LoVo (cell line): ENCODE results near the gene ASTN1.

Source experiments
- DNase-seq: peaks from one replicate; pipeline ENCODE4 v3.0.0-alpha.2; 2016; ENCODE audit warnings: low spot score

ASTN1 gene

GRCh38 chr1:177163844-177164379, 600 bp downstream of the ASTN1 start:
- no peak for DNase-seq

DNA sequence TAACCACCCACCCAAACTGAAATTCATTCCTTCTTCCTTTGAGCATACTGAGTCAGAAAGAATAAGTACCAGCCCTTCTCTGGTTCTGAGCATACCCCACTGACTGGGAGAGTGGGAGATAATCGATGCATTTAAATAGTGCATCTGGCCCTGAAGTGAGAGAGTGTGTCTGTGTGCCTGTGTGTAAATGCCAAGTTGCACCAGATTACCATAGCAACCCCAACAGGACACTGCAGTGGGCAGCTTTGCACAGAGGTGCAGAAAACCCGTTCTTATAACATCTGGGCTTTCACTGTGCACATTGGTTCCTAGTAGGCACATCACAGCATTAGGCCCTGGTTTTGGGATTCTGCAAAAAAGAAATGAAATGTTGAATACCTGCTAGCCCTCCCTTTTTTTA, 2.3 kb downstream of the ASTN1 start:
- DNase-seq, result no peak

- DNase-seq, result no peak
Measured at GRCh38 chr1:177146499-177146898, 18.0 kb downstream of the ASTN1 start.

GRCh38 chr1:177145106-177146070, 19.1 kb downstream of the ASTN1 start:
- no peak for DNase-seq

- no peak for DNase-seq
Measured at GRCh38 chr1:177142791-177143271, 21.7 kb downstream of the ASTN1 start.

DNA sequence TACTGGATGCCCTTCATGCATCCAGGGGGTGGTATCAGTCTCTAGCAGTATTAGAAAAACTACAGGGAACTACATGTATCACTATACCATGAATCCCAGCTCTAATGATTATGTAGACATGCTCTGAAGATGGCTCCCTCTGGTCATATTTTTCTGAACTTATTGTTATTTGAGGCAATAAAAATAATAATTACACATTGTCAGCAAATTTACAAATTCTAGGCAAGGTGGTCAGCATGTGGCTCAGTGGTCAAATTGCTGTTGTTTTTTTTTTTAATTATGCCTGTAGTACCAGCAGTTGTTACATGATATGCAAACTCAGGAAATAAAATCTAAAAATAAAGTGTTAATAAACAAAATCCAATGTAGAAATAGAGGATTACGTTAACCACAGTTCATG, 22.5 kb downstream of the ASTN1 start:
- DNase-seq, result no peak

DNA sequence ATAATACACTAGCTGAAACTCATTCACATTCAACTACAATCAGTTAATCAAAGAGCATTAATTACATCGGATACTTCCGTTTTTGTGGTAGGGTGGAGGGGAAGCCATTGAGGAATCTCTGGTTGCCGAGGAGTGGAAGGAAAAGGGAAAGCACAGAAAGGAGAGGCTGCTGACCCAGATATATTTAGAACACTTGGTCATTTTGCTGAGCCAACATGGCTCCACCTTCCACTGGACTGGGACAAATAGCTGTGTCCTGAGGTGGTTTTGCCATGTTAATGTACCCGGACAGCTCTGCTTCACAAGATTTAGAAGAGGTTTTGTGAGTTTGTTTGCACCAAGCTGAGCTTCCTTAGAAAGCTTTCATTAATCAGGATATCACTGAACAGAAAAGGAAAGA, 26.2 kb downstream of the ASTN1 start:
- DNase-seq, result no peak

GRCh38 chr1:177137814-177138213, 26.7 kb downstream of the ASTN1 start:
- no peak for DNase-seq

- DNase-seq, result no peak
Measured at GRCh38 chr1:177135250-177135649, 29.3 kb downstream of the ASTN1 start.

- DNase-seq, result no peak
Measured at GRCh38 chr1:177133977-177134538, 30.5 kb downstream of the ASTN1 start.

DNA sequence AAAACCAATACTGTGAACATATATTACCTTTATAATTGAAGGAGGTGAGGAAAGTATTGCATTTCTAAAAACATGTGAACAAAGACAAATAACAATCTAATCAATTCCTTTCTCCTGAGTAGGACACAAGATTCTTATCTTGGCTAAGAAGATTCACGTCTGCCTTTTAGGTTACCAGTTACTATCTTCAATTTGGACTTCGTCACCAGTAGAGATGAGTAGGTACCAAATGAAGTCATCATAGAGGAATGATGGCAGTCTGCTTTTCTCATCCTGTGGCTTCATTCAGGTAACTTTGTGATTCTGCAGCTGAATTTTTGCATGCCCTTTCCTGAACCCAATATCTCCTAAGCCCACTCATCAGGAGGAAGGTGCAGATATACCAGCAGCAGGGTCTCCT, 32.4 kb downstream of the ASTN1 start:
- DNase-seq, result no peak

- DNase-seq, result no peak
Measured at GRCh38 chr1:177131723-177132122, 32.8 kb downstream of the ASTN1 start.

DNA sequence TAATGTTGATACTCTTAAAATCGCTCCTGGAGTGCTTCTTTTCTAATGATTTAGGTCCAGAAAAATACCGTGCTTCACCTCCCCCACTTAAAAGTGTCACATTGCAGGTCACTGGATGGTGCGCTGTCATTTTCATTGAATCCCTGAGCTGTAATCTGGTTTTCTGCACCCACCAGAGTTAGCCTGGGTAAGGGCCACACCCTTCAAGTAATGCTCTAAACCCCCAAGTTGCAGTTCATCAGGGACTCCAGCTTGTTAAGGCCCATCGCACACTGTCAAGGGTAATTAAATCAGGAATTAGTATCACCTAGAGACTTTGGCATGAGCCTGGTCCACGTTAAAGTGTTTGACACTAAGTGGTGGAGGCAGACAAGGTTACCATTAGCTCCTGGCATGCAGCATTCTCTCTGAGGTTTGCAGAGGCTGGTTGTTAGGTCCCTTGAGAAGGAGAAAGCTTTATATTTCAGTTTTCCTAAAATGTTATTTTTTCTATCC, 34.0 kb downstream of the ASTN1 start:
- DNase-seq, result no peak

DNA sequence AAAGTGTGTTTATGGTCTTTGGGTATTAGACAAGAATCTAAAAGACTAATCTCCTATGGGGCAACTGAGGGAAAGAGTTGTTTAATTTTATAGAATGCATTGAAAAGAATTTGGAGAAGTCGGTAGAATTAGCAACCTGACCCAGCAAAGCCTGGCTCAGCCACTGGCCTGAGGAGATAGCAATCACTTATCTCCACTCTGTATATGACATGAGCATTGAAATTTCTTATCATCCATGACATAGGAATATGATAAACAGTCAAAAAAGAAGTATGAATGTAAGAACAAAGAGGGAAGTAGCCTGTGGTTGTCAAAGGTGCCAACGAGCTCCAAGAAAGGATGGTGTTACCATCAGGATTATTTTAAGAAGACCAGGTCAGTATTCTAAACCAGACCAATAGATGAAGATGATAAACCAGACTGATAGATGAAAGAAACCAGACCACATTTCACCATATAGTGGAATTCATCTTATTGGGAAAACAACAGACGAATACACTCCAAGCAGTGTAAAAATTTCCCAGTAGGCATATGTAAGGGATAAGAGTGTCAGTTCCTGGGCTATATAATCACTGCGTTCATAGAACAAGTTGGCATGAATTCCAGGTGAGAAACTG, 35.7 kb downstream of the ASTN1 start:
- no peak for DNase-seq

GRCh38 chr1:177126267-177126666, 38.2 kb downstream of the ASTN1 start:
- no peak for DNase-seq

- no peak for DNase-seq
Measured at GRCh38 chr1:177124577-177125278, 39.8 kb downstream of the ASTN1 start.

GRCh38 chr1:177122461-177123251, 41.9 kb downstream of the ASTN1 start:
- DNase-seq, result no peak

DNA sequence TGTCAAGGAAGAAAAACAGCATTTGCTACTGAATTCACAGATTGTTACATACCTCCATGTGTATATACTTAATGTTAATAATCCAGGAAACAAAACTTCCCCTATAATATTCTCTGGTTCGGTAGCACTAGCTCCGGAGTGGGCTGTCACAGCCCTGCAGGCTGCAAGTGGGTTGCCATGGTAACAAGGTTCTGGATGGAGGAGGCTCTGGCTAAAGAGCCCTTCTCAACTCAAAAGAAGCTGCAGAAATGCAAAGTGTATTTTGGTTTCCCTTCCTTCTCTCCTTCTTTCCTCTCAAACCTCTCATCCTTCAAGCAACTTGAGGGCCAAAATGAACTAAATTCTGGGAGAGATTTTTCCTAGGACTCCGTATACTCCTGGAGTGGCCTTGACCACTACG, 45.2 kb downstream of the ASTN1 start:
- no peak for DNase-seq

- no peak for DNase-seq
Measured at GRCh38 chr1:177118901-177119300, 45.6 kb downstream of the ASTN1 start.

DNA sequence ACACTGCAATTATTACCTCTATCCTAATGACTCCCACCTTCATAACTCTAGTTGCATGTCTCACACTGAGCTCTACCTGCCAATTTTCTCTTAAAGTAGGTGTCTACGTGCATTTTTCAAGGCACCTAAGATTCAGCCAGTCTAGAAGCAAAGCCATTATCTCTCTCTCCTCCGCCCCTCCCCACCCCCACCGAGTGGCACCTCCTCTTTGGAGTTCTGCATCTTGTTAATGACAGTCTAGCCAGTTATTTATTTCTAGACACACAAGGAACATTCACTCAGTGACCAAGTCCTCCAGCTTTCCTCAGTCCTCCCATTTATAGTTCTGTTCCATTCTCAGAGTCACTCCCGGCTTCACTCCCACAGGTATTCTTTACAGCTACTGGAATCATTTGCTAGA, 47.6 kb downstream of the ASTN1 start:
- no peak for DNase-seq
